GM23248 (cell line): ENCODE measurements around the gene GRPEL2. TPM values are rescaled to one million over a fixed set of nuclear protein-coding genes. Genes with fewer than 3 reads are reported as not detected.
"Not testable (repeated sequence)": the region's sequence is repeated elsewhere in the genome, so short reads cannot be mapped to it uniquely, and the experiment has no call there.

Source experiments
- DNase-seq: peaks from one replicate; pipeline ENCODE4 v3.0.0-alpha.2; 2015
- H2AFZ ChIP-seq: fragments of 200-600 bp; sonication (generic); 2 replicates; pipeline ENCODE4 v1.6.1; 2016; ENCODE audit warnings: antibody characterized with exemption
- H3F3A ChIP-seq: fragments of 200-600 bp; sonication (generic); 2 replicates; pipeline ENCODE4 v1.6.1; 2016; ENCODE audit warnings: mild to moderate bottlenecking, antibody characterized with exemption, mixed run types; ENCODE audit not compliant: insufficient read depth
- H3K27ac ChIP-seq: fragments of 200-600 bp; sonication (generic); 2 replicates; pipeline ENCODE4 v1.5.1; 2016; ENCODE audit warnings: mild to moderate bottlenecking
- H3K27me3 ChIP-seq: fragments of 200-600 bp; sonication (generic); replicated peaks from 2 replicates; pipeline ENCODE4 v1.6.1; 2016; ENCODE audit warnings: mild to moderate bottlenecking; ENCODE audit not compliant: insufficient read depth
- H3K36me3 ChIP-seq: fragments of 200-600 bp; sonication (generic); 2 replicates; pipeline ENCODE4 v1.6.1; 2016; ENCODE audit warnings: low read depth, mild to moderate bottlenecking
- H3K4me1 ChIP-seq: fragments of 200-600 bp; sonication (generic); 2 replicates; pipeline ENCODE4 v1.6.1; 2016; ENCODE audit warnings: mild to moderate bottlenecking; ENCODE audit not compliant: insufficient read depth
- H3K4me2 ChIP-seq: fragments of 200-600 bp; sonication (generic); one replicate; pipeline ENCODE4 v1.6.1; 2016; ENCODE audit warnings: mild to moderate bottlenecking; ENCODE audit not compliant: unreplicated experiment
- H3K4me3 ChIP-seq: fragments of 200-600 bp; sonication (generic); 2 replicates; pipeline ENCODE4 v1.5.1; 2016; ENCODE audit warnings: mild to moderate bottlenecking
- H3K79me2 ChIP-seq: fragments of 200-600 bp; sonication (generic); 2 replicates; pipeline ENCODE4 v1.6.1; 2016; ENCODE audit warnings: mild to moderate bottlenecking; ENCODE audit not compliant: insufficient read depth
- H3K9ac ChIP-seq: fragments of 200-600 bp; sonication (generic); 2 replicates; pipeline ENCODE4 v1.6.1; 2016; ENCODE audit warnings: mild to moderate bottlenecking
- H3K9me2 ChIP-seq: fragments of 200-600 bp; sonication (generic); 2 replicates; pipeline ENCODE4 v1.6.1; 2016; ENCODE audit warnings: mixed run types, mild to moderate bottlenecking, moderate library complexity; ENCODE audit not compliant: insufficient read depth
- H3K9me3 ChIP-seq: fragments of 200-600 bp; sonication (generic); one replicate; pipeline ENCODE4 v1.6.1; 2017; ENCODE audit warnings: low read depth
- H4K20me1 ChIP-seq: fragments of 200-600 bp; sonication (generic); 2 replicates; pipeline ENCODE4 v1.6.0; 2016; ENCODE audit not compliant: insufficient read depth
- EZH2 ChIP-seq: fragments of 200-600 bp; sonication (generic); IDR thresholded peaks from 2 replicates; pipeline ENCODE4 v1.6.1; 2018; ENCODE audit warnings: antibody characterized with exemption, mild to moderate bottlenecking; ENCODE audit not compliant: insufficient read depth, poor library complexity, severe bottlenecking
- EZH2phosphoT487 ChIP-seq: fragments of 200-600 bp; sonication (generic); IDR thresholded peaks from 2 replicates; pipeline ENCODE4 v1.6.1; 2018; ENCODE audit warnings: antibody characterized with exemption, moderate library complexity, mild to moderate bottlenecking, low read depth; ENCODE audit not compliant: insufficient read depth
- WGBS, 2 experiments: methylation state at CpG; one replicate each; pipeline ENCODE4 v1.1.6; 2015 to 2017; ENCODE audit warnings: low lambda C conversion rate in 2 of 2, low coverage in 1 of 2; ENCODE audit errors: missing lambda C conversion rate in 2 of 2; 5-methylcytosine and 5-hydroxymethylcytosine counted together
- in situ Hi-C: fragments of 300-500 bp; cut with MboI; formaldehyde crosslinking; loops from 2 replicates; pipeline ENCODE4 v1.15.0; 2020
- polyA plus RNA-seq: library from polyadenylated mRNA; unstranded; fragments of >200 nt; fragmentation: Nextera tagmentation; extraction: Ambion mirVana; gene quantifications from 2 replicates; pipeline ENCODE4 v1.2.1, GENCODE V29; 2016
- total RNA-seq: library from RNA; depleted of rRNA; stranded (reverse); fragments of >200 nt; shearing (Covaris generic); gene quantifications from 2 replicates; pipeline ENCODE4 v1.2.3, GENCODE V29; 2014

Gene GRPEL2
- total and polyA plus RNA-seq, 2 experiments from 2014 or later, result 19.5 to 27.0 TPM

GRCh38 chr5:149391524-149391923 lies 46.2 kb downstream of the GRPEL2 start:
- H3K27me3 ChIP-seq, result no peaks in the 10 kb centered on the region
- H3K4me1 ChIP-seq, result 0 out of 2 replicates have a peak, but pooled peaks cover 3% of the 10 kb centered on the region
- peaks cover 1% of the 10 kb centered on the region; the same call in 1 of the 2 replicates for H3F3A ChIP-seq
- in situ Hi-C loops, result no loop called here
- H3K36me3 ChIP-seq, result no peaks in the 10 kb centered on the region
- no peaks in the 10 kb centered on the region for H3K9me3 ChIP-seq
- no peaks in the 10 kb centered on the region for H4K20me1 ChIP-seq
- H2AFZ ChIP-seq, result no peak overlapping the region
- DNase-seq, result no peak
- H3K4me3 ChIP-seq, result no peak overlapping the region
- no peak for TF ChIP-seq EZH2
- no peak for TF ChIP-seq EZH2phosphoT487
- H3K27ac ChIP-seq, result no peak overlapping the region
- H3K9ac ChIP-seq, result no peak overlapping the region
- no peaks in the 10 kb centered on the region for H3K9me2 ChIP-seq
- 92 to 94% methylated on average over 6 of the region's 6 CpGs for WGBS, 2 experiments
- H3K4me2 ChIP-seq, result no peak overlapping the region
- H3K79me2 ChIP-seq, result no peaks in the 10 kb centered on the region

- Histone ChIP-seq H3K36me3 (no peaks in the 10 kb centered on the region), H4K20me1 (no peaks in the 10 kb centered on the region), H3K9me3 (no peaks in the 10 kb centered on the region), H3K9me2 (no peaks in the 10 kb centered on the region), H3F3A (peaks cover 11% of the 10 kb centered on the region; the same call in 1 of the 2 replicates), H3K27ac (no peak overlapping the region), H3K4me3 (no peak overlapping the region), H3K9ac (no peak overlapping the region), H3K4me1 (peaks cover 11% of the 10 kb centered on the region), H3K79me2 (no peaks in the 10 kb centered on the region), H3K27me3 (no peaks in the 10 kb centered on the region), H2AFZ (no peak overlapping the region), H3K4me2 (no peak overlapping the region)
- WGBS, 2 experiments, result 77 to 81% methylated on average over 13 to 19 of the region's 19 CpGs
- DNase-seq, result peak; percentile 61
- in situ Hi-C loops, result no loop called here
- no peak for TF ChIP-seq EZH2
- TF ChIP-seq EZH2phosphoT487, result no peak
Observed at GRCh38 chr5:149392718-149393117, 47.4 kb downstream of the GRPEL2 start.

DNA sequence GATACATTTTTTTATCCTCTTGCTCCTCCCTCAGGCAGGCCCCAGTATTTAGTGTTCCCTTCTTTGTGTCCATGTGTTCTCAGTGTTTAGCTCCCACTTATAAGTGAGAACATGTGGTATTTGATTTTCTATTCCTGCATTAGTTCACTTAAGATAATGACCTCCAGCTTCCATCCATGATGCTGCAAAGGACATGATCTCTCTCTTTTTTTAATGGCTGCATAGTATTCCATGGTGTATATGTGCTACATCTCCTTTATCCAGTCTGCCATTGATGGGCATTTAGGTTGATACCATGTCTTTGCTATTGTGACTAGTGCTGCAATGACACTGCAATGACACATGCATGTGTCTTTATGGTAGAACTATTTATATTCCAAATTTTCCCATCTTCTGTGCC lies 49.7 kb downstream of the GRPEL2 start:
- H3K4me1 ChIP-seq, H3K36me3 ChIP-seq, DNase-seq, H3K9me3 ChIP-seq, H3K9me2 ChIP-seq, H3K4me2 ChIP-seq, H2AFZ ChIP-seq, H3K4me3 ChIP-seq, H3K9ac ChIP-seq, H4K20me1 ChIP-seq, in situ Hi-C loops, H3K27ac ChIP-seq, H3K79me2 ChIP-seq, H3K27me3 ChIP-seq: not testable (repeated sequence)
- peaks cover 17% of the 10 kb centered on the region; the same call in 1 of the 2 replicates for H3F3A ChIP-seq

DNA sequence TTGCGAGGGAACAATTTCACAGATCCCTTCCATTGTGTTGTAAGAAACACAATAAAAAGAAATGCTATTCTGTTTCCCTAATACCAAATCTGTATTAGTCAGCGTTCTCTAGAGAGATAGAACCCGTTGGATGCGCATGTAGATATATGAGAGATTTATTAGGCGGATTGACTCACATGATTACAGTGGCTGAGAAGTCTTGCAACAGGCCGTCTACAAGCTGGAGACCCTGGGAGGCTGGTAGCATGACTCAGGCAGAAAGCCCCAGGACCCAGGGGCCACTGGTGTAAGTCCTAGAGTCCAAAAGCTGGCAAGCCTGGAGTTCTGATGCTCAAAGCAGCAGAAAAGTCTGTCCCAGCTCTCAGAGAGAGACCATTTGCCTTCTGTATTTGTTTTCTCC lies 52.2 kb downstream of the GRPEL2 start:
- Histone ChIP-seq H3K4me1 (peaks cover 9% of the 10 kb centered on the region), H3K27me3 (no peaks in the 10 kb centered on the region), H3K4me3 (no peak overlapping the region), H3K36me3 (no peaks in the 10 kb centered on the region), H3K9me3 (no peaks in the 10 kb centered on the region), H2AFZ (no peak overlapping the region), H3K79me2 (no peaks in the 10 kb centered on the region), H3F3A (peaks cover 17% of the 10 kb centered on the region; the same call in 1 of the 2 replicates), H3K9me2 (no peaks in the 10 kb centered on the region), H3K27ac (peak overlapping the region; percentile 60), H3K9ac (peak overlapping the region; percentile 32; the same call in 1 of the 2 replicates), H4K20me1 (no peaks in the 10 kb centered on the region), H3K4me2 (no peak overlapping the region)
- DNase-seq, result peak; percentile 94
- 20 to 28% methylated on average over 6 of the region's 6 CpGs for WGBS, 2 experiments
- in situ Hi-C loops, result no loop called here
- TF ChIP-seq EZH2 (no peak), EZH2phosphoT487 (no peak)

- 75 to 81% methylated on average over 7 of the region's 7 CpGs for WGBS, 2 experiments
- H2AFZ ChIP-seq, H3K4me2 ChIP-seq, H3K9me3 ChIP-seq, in situ Hi-C loops, DNase-seq, H3K27ac ChIP-seq, H3K4me3 ChIP-seq, H3K36me3 ChIP-seq, H4K20me1 ChIP-seq, H3K27me3 ChIP-seq, H3K9me2 ChIP-seq, H3K79me2 ChIP-seq, H3K9ac ChIP-seq: not testable (repeated sequence)
- H3F3A ChIP-seq, result peaks cover 26% of the 10 kb centered on the region
- peaks cover 16% of the 10 kb centered on the region for H3K4me1 ChIP-seq
Observed at GRCh38 chr5:149398747-149399266, 53.5 kb downstream of the GRPEL2 start.
